ENCODE data around the gene NKAP.
A peak's percentile ranks its signal among the peaks of the same experiment; 100 is the strongest.
"Not testable (repeated sequence)": the region's sequence is repeated elsewhere in the genome, so short reads cannot be mapped to it uniquely, and the experiment has no call there.

The NKAP gene

DNA sequence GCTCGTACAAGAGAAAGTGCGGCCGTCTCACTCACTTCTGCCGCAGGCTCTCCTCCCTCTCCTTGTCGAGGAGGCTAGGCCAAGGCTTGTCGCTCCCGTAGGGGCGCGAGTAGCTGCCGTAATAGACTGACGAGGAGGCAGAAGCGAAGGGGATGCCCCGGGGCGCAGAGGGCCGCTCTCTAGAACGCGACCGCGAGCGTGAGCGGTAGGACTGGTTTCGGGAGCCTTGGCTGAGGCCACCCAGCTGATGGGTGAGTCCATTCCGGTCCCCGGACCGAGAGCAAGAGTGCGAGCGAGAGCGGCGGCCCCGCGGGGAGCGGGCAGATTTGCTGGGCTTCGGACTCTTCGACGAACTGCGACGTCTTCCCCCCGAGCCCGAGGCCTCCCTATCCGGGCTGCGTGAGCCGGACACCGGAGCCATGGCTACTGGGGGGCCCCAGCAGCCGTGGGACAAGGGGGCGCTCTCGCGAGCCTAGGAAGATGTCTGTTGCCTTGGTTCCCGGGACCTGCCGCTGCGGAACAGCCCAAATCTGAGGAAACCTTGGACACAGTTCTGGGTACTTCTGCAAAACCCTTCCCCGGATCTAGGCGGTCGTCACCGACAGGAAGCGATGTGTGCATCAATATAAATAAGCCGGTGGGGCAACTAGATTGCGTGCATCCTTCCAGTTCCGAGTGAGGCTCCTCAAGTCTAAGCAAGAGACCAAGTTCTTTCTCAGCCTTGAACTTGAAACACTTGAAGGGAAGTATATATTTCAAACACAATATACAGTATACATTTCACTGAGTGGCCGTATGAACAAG lies at the start of gene NKAP:
TSS of gene NKAP (minus strand) at position 567 of the 804 bp plus-strand sequence. CDS start at position 421, 146 bp downstream.
- DNase-seq, result peak; percentile 87

DNA sequence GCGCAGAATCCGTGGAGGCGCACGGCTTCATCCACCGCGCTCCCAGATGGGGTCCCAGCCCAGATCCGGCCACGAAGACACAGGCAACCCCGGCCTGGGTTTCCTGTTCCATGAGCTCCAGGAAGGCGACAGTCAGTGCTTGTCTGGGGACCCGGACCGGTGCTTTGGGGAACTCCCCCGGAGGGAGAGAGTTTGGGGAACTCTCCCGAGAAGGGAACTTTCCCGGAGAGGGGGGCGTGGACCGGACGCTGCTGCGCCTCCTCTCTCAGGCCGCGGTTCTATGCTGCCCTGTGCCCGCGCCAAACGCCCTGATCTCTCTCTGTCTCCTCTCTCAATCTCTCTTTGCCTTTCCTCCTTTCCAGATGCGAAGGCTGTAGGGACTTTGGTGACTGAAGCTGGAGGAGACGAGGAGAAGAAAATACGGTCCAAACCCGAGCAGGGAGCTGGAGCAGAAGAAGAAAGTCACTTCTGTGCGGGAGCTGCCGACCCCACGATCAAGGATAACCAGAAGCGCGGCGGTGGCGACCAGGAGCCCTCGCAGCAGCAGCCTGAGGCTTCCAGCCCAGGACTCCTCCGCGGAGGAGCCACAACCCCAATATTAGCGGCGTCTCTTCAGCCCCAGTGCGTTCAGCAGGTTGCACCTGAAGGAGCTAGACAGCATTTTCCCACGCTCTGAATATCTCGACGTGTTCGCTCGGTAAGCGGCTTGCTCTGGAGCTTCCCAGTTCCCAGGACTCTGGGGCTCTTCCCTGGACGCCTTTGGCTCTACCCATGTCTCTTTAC lies 47.6 kb upstream of the NKAP start:
- no peak for DNase-seq

GRCh38 chrX:119990556-119991004 lies 47.0 kb upstream of the NKAP start:
- DNase-seq, result peak; percentile 26

GRCh38 chrX:119989905-119990555 lies 46.5 kb upstream of the NKAP start:
- DNase-seq, result no peak

DNA sequence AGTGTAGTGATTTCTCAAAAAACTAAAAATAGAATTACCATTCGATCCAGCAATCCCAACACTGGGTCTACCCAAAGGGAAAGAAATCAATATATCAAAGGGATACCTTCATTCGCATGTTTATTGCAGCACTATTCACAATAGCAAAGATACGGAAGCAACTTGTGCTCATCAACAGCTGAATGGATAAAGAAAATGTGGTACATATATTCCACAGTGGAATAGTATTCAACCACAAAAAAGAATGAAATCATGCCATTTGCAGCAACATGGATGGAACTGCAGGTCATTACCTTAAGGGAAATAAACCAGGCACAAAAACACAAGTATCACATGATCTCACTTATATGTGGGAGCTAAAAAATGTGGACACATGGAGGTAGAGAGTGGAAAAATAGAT lies 42.7 kb upstream of the NKAP start:
- DNase-seq, result no peak

DNA sequence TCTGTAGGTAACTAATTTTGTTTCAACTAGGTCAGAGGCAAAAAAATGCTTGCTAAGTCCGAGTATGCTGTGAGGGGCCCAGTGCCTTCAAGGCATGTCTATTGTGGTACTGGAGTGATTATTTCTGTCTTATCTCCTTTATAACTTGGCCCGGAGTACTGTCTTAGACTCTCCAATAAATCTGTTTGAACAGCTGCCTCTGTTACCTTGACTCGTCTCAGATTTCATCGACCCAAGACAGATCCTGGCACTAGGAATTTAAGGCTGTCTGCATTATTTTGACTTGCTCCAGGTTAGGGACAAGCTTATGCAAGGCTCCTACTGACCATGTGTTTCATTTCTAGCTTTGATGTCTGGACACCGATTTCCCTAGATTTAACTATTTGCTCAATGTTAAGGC lies 41.1 kb upstream of the NKAP start:
- DNase-seq, result no peak

- no peak for DNase-seq
These were observed 39.9 kb upstream of the NKAP start for GRCh38 chrX:119983494-119983893.

GRCh38 chrX:119982145-119982544 lies 38.6 kb upstream of the NKAP start:
- DNase-seq, result no peak

DNA sequence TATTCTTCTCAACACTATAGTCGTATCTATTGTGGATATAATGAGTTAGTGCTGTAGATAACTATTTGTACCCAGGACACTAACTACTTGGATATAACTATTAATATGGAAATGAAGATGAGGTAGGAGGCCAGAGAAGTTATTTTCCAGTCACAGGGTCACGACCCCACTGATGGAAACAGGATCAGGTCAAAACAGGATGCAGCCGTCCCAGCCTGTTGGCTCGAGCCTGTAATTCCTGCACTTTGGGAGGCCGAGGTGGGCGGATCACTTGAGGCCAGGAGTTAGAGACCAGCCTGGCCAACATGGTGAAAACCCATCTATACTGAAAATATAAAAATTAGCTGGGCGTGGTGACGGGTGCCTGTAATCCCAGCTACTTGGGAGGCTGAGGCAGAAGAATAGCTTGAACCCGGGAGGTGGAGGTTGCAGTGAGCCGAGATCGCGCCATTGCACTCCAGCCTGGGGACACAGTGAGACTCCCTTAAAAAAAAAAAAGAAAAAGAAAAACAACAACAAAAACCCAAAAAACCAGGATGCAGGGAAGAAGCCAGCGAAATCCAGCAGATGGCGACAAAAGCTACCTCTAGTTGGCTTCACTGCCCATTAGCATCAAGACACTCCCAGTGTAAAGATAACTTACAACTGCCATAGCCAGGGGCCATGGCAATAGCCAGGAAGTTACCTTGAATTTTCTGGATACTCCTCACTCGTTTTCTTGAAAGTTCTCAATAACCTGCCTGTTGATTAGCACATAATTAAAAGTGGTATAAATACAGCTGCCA lies 37.9 kb upstream of the NKAP start:
- DNase-seq, result peak; percentile 32

DNA sequence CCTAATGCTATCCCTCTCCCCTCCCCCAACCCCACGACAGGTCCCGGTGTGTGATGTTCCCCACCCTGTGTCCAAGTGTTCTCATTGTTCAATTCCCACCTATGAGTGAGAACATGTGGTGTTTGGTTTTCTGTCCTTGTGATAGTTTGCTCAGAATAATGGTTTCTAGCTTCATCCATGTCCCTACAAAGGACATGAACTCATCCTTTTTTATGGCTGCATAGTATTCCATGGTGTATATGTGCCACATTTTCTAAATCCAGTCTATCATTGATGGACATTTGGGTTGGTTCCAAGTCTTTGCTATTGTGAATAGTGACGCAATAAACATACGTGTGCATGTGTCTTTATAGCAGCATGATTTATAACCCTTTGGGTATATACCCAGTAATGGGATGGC lies 33.6 kb upstream of the NKAP start:
- DNase-seq, result not testable (repeated sequence)

- no peak for DNase-seq
These were observed 27.6 kb upstream of the NKAP start for GRCh38 chrX:119971184-119971583.

GRCh38 chrX:119970574-119970973 lies 27.0 kb upstream of the NKAP start:
- no peak for DNase-seq

DNA sequence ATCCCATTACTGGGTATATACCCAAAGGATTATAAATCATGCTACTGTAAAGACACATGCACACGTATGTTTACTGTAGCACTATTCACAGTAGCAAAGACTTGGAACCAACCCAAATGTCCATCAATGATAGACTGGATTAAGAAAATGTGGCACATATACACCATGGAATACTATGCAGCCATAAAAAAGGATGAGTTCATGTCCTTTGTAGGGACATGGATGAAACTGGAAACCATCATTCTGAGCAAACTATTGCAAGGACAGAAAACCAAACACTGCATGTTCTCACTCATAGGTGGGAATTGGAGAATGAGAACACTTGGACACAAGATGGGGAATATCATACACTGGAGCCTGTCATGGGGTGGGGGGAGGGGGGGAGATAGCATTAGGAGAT lies 23.3 kb upstream of the NKAP start:
- DNase-seq, result not testable (repeated sequence)

- no peak for DNase-seq
These were observed 17.1 kb upstream of the NKAP start for GRCh38 chrX:119960625-119961024.

DNA sequence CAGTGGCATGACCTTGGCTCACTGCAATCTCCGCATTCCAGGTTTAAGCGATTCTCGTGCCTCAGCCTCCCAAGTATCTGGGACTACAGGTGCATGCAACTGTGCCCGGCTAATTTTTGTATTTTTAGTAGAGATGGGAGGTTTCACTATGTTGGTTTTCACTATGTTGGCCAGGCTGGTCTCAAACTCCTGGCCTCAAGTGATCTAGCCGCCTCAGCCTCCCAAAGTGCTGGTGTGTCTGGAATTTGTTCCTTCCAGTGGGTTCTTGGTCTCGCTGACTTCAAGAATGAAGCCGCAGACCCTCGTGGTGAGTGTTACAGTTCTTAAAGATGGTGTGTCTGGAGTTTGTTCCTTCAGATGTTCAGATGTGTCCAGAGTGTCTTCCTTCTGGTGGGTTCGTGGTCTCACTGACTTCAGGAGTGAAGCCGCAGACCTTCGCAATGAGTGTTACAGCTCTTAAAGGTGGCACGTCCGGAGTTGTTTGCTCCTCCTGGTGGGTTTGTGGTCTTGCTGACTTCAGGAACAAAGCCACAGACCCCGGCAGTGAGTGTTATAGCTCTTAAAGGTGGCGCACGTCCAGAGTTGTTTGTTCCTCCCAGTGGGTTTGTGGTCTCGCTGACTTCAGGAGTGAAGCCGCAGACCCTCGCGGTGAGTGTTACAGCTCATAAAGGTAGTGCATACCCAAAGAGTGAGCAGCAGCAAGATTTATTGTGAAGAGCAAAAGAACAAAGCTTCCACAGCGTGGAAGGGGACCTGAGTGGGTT lies 12.4 kb upstream of the NKAP start:
- peak; percentile 71 for DNase-seq

- no peak for DNase-seq
These were observed 10.8 kb upstream of the NKAP start for GRCh38 chrX:119954374-119954773.

GRCh38 chrX:119948381-119948780 lies 4.8 kb upstream of the NKAP start:
- DNase-seq, result no peak

DNA sequence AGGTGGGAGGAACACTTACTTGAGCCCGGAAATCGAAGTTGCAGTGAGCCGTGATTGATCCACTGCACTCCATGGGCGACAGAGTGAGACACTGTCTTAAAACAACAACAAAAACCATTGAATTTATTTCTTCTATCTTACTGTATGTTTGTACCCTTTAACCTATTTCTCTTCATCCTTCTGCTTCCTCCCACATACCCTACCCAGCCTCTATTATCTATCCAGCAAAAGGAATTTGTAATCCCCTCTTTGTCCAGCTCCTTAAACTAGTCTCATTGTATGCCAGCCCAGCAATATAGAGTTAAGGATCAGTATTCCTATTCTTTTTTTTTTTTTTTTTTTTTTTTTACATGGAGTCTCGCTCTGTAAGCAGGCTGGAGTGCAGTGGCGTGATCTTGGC lies 1.9 kb upstream of the NKAP start:
- no peak for DNase-seq

DNA sequence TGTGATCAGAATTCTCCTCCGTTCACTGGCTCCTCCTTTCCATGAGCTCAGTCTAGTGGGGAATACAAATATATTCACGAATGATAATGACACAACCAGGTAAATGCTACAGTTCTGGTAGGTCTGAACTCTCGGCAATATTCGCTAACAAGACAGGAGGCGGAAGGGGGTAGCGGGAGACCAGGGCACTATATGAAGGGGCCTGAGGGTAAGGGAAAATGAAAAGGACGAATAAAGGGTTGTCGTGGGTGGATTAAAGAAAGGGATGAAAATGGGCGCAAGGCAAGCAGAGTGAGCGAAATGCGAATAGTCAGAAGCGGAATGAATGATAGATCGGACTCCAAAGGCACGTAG lies 743 bp downstream of the NKAP start:
- DNase-seq, result no peak

- DNase-seq, result no peak
These were observed 1.3 kb downstream of the NKAP start for GRCh38 chrX:119942173-119942819.

DNA sequence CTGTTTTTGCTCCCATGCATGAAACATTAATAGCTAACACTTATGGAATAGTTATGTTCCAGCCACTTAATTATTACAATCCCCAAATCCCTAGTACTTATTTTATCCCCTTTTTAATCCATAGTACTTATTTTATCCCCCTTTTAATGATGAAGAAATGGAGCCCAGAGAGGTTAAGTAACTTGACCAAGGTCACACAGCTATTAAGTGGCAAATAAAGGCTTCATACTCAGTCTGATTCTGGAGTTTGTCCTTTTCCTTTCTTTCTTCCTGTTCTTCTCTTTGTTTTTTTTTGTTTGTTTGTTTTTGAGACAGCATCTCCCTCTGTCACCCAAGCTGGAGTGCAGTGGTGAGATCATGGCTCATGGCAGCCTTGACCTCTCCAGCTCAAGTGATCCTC lies 2.2 kb downstream of the NKAP start:
- no peak for DNase-seq

Measured in stimulated activated CD8-positive, alpha-beta memory T cell treated with anti-CD3 and anti-CD28 coated beads, Interleukin-4, amount 100 ng/mL, for 48 hours (primary cell).